COLO668 (cell line): ENCODE results near the gene PHF13.
"Not testable (repeated sequence)": the region's sequence is repeated elsewhere in the genome, so short reads cannot be mapped to it uniquely, and the experiment has no call there.

Source experiments
- DNase-seq: peaks from one replicate; lab custom pipeline; 2025; ENCODE audit not compliant: unreplicated experiment; lab: John Stamatoyannopoulos, UW

Gene PHF13

GRCh38 chr1:6586404-6586816 is 27.1 kb upstream of the PHF13 start:
- DNase-seq, result no peak

- no peak for DNase-seq
Observed at GRCh38 chr1:6587261-6588005, 26.1 kb upstream of the PHF13 start.

GRCh38 chr1:6588128-6588892 is 25.2 kb upstream of the PHF13 start:
- DNase-seq, result no peak

DNA sequence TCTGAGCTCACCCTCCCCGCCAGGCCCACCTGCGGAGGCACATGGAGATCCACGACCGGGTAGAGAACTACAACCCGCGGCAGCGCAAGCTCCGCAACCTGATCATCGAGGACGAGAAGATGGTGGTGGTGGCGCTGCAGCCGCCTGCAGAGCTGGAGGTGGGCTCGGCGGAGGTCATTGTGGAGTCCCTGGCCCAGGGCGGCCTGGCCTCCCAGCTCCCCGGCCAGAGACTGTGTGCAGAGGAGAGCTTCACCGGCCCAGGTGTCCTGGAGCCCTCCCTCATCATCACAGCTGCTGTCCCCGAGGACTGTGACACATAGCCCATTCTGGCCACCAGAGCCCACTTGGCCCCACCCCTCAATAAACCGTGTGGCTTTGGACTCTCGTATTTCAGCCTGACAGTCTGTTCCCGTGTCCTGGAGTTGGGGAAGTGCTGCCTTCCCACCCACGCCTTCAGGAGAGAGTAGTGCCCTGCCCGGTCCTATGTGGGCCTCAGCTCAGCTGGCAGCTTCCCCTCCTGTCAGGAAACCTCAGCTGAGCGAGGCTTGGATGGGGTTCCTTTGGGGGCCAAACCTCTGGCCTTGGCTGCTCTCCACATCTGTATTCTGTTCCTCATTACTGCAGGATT is 24.5 kb upstream of the PHF13 start:
- no peak for DNase-seq

DNA sequence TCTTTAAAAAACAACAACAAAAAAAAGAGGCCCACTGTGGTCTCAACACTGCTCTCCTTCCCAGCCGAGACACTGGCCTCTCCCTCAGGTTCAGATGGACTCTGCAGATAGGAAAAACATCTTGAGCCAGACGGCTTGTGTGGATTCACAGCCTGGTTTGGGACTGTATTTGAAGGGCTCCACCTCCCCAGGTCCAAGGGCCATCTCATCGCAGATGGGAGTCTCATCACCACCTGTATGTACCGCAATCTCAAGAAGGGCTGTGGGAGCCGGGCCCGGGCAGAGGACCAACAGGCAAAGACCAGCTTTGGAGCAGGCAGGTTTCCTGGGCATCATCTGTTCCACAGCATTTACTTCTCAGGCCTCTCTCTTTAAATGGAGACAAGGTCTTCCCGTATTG is 23.5 kb upstream of the PHF13 start:
- no peak for DNase-seq

DNA sequence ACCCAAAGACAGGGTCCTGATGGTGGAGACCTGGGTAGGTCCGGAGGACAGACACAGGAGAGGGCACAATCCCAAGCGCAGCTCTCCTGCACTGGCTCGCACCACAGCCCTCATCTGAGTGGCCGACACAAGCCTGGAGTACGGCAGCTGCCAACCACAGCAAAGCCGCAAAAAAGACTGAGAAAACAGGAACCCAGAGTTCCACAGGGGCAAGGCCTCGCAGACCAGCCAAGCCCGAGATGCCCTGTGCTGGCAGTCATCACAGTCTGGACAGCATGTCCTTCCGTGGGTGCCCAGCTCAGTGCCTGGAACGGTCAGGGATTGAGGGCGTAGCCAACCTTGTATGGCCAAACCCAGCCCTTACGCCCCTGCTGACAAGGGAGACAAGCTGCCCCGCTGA is 22.3 kb upstream of the PHF13 start:
- no peak for DNase-seq

DNA sequence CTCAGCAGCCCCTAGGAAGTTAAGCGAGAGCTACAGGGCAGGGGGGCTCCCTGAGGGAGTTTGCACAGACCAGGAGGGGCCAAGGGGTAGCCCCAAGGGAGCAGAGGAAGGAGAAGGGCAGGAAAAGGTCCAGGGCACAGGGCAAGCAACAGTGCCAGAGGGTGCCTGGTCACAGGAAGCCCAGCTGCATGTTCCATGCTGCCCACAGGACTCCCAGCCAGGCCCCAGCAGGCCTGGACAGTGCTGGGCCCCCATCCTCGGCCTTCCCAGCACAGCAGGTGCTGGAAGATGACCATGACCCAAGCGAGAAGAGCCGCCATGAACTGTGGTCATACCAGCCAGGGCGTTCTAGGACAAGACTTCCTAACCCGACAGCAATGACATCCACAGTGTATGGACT is 21.9 kb upstream of the PHF13 start:
- DNase-seq, result no peak

DNA sequence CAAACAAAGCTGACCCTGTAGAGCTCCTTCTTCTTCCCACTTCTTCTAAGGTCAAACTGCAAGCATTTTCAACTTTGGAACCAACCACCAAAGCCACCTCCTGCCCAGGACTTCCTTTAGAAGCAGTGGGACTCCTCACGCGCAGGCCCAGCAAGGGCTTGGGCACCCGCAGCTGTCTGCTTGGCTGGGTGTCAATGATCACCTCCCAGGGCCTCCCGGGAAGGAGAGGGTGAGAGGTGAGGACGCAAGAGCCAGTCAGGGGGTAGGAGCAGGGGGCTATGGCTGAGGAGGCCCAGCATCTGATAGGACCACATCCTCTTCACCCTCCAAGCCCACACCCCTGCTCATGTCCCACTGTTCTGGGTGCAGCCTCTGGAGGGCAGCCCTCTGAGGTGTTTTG is 21.1 kb upstream of the PHF13 start:
- no peak for DNase-seq

DNA sequence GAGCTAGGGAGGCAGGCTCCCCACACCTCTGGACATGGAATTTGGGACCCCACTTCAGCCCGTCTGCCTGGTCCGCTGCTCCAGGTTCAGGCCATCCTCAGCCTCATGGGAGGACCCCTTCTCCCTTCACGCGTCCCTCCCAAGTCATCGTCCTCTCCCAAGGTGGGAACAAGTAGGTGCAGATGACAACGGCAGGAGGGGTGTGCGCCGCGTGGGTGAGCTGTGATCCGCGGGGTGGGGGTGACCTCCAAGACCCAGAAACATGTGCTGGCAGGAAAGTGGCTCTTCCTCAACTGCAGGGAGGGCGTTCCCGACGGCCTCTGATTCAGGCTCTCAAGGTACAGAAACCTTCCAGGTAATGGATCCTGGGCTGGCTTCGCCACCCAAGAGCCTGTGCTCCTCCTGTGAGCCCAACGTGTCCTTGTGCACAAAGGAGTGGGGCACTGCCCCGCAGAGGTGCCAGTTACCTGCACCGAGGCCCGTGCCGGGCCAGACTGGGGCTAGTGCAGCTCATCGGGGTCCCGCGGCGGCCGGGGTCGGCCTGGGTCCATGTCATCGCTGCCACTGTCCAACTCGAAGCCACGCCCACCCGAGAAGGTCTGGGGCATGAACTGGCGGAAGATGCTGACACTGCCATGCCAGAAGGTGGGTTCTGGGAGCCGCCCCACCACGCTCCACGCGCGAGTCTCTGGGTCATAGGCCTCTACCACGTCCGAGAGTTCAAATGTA is 20.5 kb upstream of the PHF13 start:
- DNase-seq, result no peak

DNA sequence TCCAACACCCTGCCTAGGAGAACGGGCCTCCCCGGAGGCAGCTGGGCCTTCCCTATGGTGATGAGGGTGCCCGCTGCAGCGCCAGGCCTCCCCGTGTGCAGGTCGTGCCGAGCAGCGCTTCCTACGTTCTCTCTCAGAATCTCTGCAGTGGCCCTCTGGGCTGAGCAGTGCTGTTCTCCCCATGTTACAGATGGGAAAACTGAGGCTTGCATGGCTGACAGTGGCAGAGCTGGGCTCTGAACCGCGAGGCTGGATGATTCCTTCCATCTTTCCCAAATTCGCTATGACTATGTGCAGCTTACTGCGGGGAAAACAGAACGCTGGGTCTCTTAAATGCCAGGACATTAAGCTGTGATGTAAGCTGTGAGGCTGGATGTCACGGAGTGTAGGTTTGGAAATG is 19.7 kb upstream of the PHF13 start:
- no peak for DNase-seq

DNA sequence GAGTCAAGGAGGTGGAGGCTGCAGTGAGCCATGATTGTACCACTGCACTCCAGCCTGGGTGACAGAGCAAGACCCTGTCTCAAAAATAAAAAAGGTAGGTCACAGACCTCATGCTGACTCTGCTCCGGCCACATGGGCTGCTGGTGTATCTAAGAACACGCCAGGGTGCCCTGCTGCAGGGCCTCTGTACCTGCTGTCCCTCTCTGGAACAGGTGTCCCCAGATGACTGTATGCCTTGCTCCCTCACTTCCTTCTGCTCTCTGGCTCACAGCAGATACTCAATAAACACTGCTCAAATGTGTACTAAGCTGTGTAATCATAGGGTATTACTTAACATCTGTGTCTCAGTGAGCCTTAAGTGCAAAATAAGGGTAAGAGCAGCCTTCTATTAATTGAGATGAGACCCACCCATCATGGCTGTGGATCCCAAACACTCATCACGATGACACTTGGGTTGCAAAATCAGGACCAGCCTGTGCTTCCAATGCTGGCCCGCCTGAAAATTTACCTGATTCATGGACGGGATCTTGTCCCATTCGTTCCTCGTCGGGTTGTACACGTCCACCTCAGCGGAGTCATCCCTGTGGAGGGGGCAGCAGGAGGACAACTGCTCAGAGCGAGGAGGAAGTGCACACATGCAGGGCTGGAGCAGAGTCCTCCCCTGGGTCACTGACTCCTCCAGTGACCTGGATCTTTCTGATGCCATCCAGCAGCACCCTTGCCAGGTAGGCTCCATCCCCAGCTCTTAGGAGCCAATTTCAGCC is 18.4 kb upstream of the PHF13 start:
- DNase-seq, result no peak

- peak; percentile 57 for DNase-seq
Observed at GRCh38 chr1:6596351-6596750, 17.2 kb upstream of the PHF13 start.

- no peak for DNase-seq
Observed at GRCh38 chr1:6596886-6597776, 16.4 kb upstream of the PHF13 start.

- DNase-seq, result no peak
Observed at GRCh38 chr1:6597777-6598131, 15.8 kb upstream of the PHF13 start.

DNA sequence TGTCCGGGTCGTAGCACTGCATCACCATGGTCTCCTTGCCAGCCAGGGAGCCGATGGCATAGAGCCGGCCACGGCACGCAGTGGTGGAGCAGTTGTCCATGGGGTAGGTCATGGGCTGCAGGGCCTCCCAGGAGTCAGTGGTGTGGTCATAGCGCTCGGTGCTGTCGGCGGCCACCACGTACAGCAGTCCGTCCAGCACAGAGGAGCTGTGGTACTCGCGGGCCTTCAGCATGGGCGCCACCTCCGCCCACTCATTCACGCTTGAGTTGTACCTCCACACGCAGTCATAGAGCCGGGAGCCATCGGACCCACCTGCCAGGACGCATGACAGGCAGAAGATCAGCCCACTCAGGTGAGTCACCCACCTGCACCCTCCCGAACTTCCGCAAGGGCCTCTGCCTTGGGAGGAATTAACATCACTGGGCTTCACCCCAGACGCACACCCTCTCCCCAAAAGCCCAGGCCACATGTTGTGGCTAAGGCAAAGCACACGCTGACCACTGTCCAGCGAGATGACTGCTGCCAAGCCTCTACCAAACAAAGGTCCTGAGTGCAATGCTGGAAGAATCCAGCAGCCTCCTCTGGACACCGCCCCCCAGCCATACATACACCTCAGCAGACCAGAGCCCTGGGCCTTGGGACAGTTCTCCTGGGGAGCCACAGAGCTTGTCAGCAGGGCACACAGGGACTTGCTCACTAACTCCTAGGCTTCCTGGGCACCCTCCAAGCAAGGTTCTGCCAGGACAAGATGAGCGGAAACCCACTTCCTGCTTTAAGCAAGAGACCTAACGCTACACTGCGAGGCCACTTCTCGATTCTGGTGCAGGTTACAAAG is 14.2 kb upstream of the PHF13 start:
- peak; percentile 74 for DNase-seq

DNA sequence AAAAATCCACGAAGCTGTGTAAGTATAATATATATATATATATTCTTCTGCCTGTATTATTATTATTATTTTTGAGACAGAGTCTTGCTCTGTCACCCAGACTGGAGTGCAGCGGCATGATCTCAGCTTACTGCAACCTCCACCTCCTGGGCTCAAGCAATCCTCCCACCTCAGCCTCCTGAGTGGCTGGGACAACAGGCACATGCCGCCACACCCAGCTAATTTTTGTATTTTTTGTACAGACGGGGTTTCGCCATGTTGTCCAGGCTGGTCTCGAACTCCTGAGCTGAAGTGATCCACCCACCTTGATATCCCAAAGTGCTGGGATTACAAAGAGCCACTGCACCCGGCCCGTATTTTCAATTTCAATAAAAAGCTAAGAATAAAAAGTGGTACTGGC is 13.5 kb upstream of the PHF13 start:
- DNase-seq, result not testable (repeated sequence)

GRCh38 chr1:6600410-6601048 is 13.0 kb upstream of the PHF13 start:
- no peak for DNase-seq
